Fibroblast of skin of left biceps (primary cell): ENCODE data around the gene TBATA.

Experiments
- DNase-seq, 2 experiments: peaks; one replicate each; pipeline ENCODE4 v3.0.0-alpha.2; 2013; ENCODE audit warnings: low read depth in 2 of 2

Gene TBATA

GRCh38 chr10:70809011-70809611, 23.9 kb upstream of the TBATA start:
- no peak for DNase-seq

- no peak for DNase-seq
These were observed 22.4 kb upstream of the TBATA start for GRCh38 chr10:70807556-70807955.

- DNase-seq: no peak
These were observed 21.7 kb upstream of the TBATA start for GRCh38 chr10:70806841-70807240.

GRCh38 chr10:70805619-70806215, 20.5 kb upstream of the TBATA start:
- DNase-seq: no peak

GRCh38 chr10:70804421-70804808, 19.2 kb upstream of the TBATA start:
- no peak for DNase-seq

- no peak for DNase-seq
These were observed 18.7 kb upstream of the TBATA start for GRCh38 chr10:70803775-70804420.

- DNase-seq: no peak
These were observed 16.7 kb upstream of the TBATA start for GRCh38 chr10:70801854-70802253.

- no peak for DNase-seq
These were observed 13.9 kb upstream of the TBATA start for GRCh38 chr10:70799124-70799523.

- DNase-seq: no peak
These were observed 12.7 kb upstream of the TBATA start for GRCh38 chr10:70797840-70798239.

- no peak for DNase-seq
These were observed 10.4 kb upstream of the TBATA start for GRCh38 chr10:70795613-70796012.

- no peak for DNase-seq
These were observed 6.3 kb upstream of the TBATA start for GRCh38 chr10:70791386-70792039.

- peak; percentile 33 to 42 for DNase-seq
These were observed 1.7 kb upstream of the TBATA start for GRCh38 chr10:70786799-70787415.

- no peak for DNase-seq
These were observed 706 bp downstream of the TBATA start for GRCh38 chr10:70784471-70784870.

- no peak for DNase-seq
These were observed 1.2 kb downstream of the TBATA start for GRCh38 chr10:70784016-70784415.

GRCh38 chr10:70782746-70783680, 2.2 kb downstream of the TBATA start:
- DNase-seq: no peak

- DNase-seq: no peak
These were observed 3.0 kb downstream of the TBATA start for GRCh38 chr10:70782086-70782745.

GRCh38 chr10:70781461-70782051, 3.6 kb downstream of the TBATA start:
- DNase-seq: no peak

GRCh38 chr10:70780772-70781171, 4.4 kb downstream of the TBATA start:
- DNase-seq: no peak

GRCh38 chr10:70780370-70780760, 4.8 kb downstream of the TBATA start:
- no peak for DNase-seq
